HG03095 (cell line): ENCODE data around the gene VAV3.

Experiments used
- ATAC-seq: cut with Tn5 transposase; IDR thresholded peaks from one replicate; pipeline ENCODE4 v1.9.1; 2021; ENCODE audit warnings: moderate library complexity; ENCODE audit not compliant: unreplicated experiment

VAV3 gene

GRCh38 chr1:107547363-107548155 is 417.4 kb downstream of the VAV3 start:
- ATAC-seq = no peak

- no peak for ATAC-seq
Observed at GRCh38 chr1:107546576-107546975, 418.4 kb downstream of the VAV3 start.

GRCh38 chr1:107545879-107546278 is 419.1 kb downstream of the VAV3 start:
- no peak for ATAC-seq

- no peak for ATAC-seq
Observed at GRCh38 chr1:107545056-107545577, 419.9 kb downstream of the VAV3 start.

- no peak for ATAC-seq
Observed at GRCh38 chr1:107544285-107544684, 420.7 kb downstream of the VAV3 start.

- ATAC-seq = no peak
Observed at GRCh38 chr1:107541412-107541811, 423.6 kb downstream of the VAV3 start.

- no peak for ATAC-seq
Observed at GRCh38 chr1:107538502-107538901, 426.5 kb downstream of the VAV3 start.

GRCh38 chr1:107536266-107536665 is 428.7 kb downstream of the VAV3 start:
- no peak for ATAC-seq

- ATAC-seq = no peak
Observed at GRCh38 chr1:107535091-107535490, 429.9 kb downstream of the VAV3 start.

- ATAC-seq = no peak
Observed at GRCh38 chr1:107534632-107535031, 430.3 kb downstream of the VAV3 start.

GRCh38 chr1:107533436-107533835 is 431.5 kb downstream of the VAV3 start:
- ATAC-seq = no peak

- ATAC-seq = no peak
Observed at GRCh38 chr1:107532318-107532717, 432.7 kb downstream of the VAV3 start.

GRCh38 chr1:107531065-107531908 is 433.7 kb downstream of the VAV3 start:
- no peak for ATAC-seq

GRCh38 chr1:107530543-107530942 is 434.4 kb downstream of the VAV3 start:
- ATAC-seq = no peak

- peak; percentile 95 for ATAC-seq
Observed at GRCh38 chr1:107529511-107530149, 435.4 kb downstream of the VAV3 start.

GRCh38 chr1:107526524-107527198 is 438.3 kb downstream of the VAV3 start:
- ATAC-seq = no peak

GRCh38 chr1:107525961-107526360 is 439.0 kb downstream of the VAV3 start:
- no peak for ATAC-seq

GRCh38 chr1:107525145-107525544 is 439.8 kb downstream of the VAV3 start:
- ATAC-seq = no peak

GRCh38 chr1:107524301-107524700 is 440.7 kb downstream of the VAV3 start:
- no peak for ATAC-seq

- no peak for ATAC-seq
Observed at GRCh38 chr1:107523736-107524135, 441.2 kb downstream of the VAV3 start.

- no peak for ATAC-seq
Observed at GRCh38 chr1:107523061-107523460, 441.9 kb downstream of the VAV3 start.
